HAP-1 (cell line): Measurements from ENCODE around the gene METTL16.
"Not testable (repeated sequence)": the region's sequence is repeated elsewhere in the genome, so short reads cannot be mapped to it uniquely, and the experiment has no call there.

Experiments used
- DNase-seq, 2 experiments: peaks; one replicate each; pipeline ENCODE4 v3.0.0-alpha.2; 2016 to 2020; ENCODE audit warnings: low spot score in 2 of 2
- H3K27me3 ChIP-seq: fragments of 250-450 bp; sonication (Bioruptor Pico); 2 replicates; pipeline ENCODE4 v1.5.1; 2020; ENCODE audit warnings: low read depth, mild to moderate bottlenecking, moderate library complexity
- H3K36me3 ChIP-seq: fragments of 250-450 bp; sonication (Bioruptor Pico); replicated peaks from 2 replicates; pipeline ENCODE4 v1.5.1; 2020; ENCODE audit warnings: mild to moderate bottlenecking
- H3K4me1 ChIP-seq: fragments of 250-450 bp; sonication (Bioruptor Pico); 2 replicates; pipeline ENCODE4 v1.5.1; 2020; ENCODE audit warnings: mild to moderate bottlenecking
- H3K4me3 ChIP-seq: fragments of 250-450 bp; sonication (Bioruptor Pico); 2 replicates; pipeline ENCODE4 v1.5.1; 2020; ENCODE audit warnings: mild to moderate bottlenecking, moderate library complexity
- H3K9me3 ChIP-seq: fragments of 250-450 bp; sonication (Bioruptor Pico); 2 replicates; pipeline ENCODE4 v1.5.1; 2020; ENCODE audit warnings: mild to moderate bottlenecking, moderate library complexity
- in situ Hi-C: fragments of 300-500 bp; cut with MboI; formaldehyde crosslinking; loops from 3 replicates; pipeline ENCODE4 v1.14.3; 2020; ENCODE audit warnings: low sequenced_read_pairs, inconsistent platforms, mixed read lengths

Gene METTL16, protein sequence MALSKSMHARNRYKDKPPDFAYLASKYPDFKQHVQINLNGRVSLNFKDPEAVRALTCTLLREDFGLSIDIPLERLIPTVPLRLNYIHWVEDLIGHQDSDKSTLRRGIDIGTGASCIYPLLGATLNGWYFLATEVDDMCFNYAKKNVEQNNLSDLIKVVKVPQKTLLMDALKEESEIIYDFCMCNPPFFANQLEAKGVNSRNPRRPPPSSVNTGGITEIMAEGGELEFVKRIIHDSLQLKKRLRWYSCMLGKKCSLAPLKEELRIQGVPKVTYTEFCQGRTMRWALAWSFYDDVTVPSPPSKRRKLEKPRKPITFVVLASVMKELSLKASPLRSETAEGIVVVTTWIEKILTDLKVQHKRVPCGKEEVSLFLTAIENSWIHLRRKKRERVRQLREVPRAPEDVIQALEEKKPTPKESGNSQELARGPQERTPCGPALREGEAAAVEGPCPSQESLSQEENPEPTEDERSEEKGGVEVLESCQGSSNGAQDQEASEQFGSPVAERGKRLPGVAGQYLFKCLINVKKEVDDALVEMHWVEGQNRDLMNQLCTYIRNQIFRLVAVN

DNA sequence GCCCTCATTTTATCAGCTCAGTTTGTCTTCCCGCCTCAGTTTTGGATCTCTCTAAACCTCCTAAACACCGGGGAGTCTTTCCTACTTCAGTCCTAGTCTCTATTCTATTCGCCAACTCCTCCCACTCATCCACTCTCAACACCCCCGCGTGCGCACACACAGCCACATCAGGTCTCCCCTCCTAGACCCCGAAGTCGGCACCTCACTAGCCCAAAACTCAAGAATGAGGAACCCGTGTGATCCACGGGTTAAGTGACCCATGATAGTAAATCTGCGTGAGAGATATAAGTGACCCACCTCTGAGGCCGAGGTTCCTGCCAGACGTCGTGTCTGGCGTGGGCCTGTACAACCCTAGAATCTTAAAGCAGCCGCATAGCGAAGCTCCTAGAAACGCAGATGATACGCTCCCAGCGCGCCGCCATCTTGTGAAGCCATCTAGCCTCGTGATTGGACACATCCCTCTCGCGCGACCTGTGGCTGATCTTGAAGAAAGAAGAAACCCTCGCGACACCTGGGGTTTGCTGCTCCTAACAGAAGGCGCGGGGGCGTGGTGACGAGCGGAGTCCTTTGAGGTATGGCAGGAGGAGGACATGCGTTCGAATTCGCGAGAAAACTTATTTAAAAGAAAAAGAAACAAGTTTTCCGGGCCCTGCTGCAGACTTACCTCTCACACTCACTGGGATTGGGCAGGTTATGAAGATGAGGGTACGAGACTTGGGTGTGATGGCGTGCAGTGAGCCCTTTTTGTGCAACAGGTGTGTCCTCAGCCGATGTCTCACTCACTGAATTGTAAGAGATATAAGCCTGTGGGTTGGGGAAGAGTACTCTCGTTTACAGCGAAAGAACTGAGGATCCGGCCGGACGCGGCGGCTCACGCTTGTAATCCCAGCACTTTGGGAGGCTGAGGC lies at the start of gene METTL16:
METTL16 (minus strand) TSS at position 427 of the 908 bp plus-strand sequence. CDS start 9,557 bp downstream, outside the sequence.
- H3K27me3 ChIP-seq = no peaks in the 10 kb centered on the region
- no peaks in the 10 kb centered on the region for H3K9me3 ChIP-seq
- in situ Hi-C loops = no loop called here
- peak; percentile 97 to 100 for DNase-seq
- peak within 1 kb of the TSS; percentile 53 for H3K4me3 ChIP-seq
- peaks cover 9% of the 10 kb centered on the region for H3K4me1 ChIP-seq
- no peaks in the 10 kb centered on the region for H3K36me3 ChIP-seq

DNA sequence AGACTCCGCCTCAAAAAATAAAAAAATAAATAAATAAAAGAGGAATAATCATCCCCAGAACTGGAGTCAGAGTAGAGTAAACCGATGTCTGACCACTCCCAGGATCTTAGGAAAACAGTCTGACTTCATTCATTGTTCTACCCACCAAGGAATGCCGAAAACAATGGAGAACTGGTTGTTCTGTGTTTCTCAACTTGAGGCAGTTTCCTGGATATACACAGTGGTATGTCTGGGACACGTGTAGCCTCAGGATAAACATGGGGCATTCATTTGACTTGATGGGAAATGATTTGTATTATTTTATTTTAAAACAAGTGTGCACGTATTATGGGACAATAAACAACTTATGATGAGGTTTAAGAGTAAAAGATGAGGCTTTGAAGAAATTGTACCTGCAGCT lies 49.0 kb upstream of the METTL16 start:
- in situ Hi-C loops = no loop called here
- DNase-seq = no peak
- Histone ChIP-seq H3K36me3 (no peaks in the 10 kb centered on the region), H3K27me3 (no peaks in the 10 kb centered on the region), H3K4me1 (peaks cover 4% of the 10 kb centered on the region; the same call in 1 of the 2 replicates), H3K4me3 (no peak overlapping the region), H3K9me3 (peaks cover 10% of the 10 kb centered on the region)

DNA sequence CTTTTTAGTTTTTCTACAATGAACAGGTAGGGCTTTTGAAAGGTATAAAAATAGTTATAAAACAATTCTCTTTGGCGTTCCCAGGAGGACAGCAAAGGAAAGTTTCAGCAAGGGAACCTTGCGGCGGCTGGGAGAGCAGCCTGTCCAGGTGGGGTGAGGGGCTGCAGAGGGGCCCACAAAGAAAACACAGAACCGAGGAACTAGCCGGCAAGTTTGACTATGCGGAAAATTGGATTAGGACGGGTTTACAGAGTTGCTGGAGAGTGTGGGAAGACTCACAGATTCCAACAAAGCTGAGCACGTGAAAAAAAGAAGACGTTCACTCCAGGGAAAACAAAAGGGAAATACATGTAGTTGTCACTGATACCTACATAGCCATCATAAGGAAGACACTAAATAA lies 40.2 kb upstream of the METTL16 start:
- in situ Hi-C loops = no loop called here
- no peaks in the 10 kb centered on the region for H3K27me3 ChIP-seq
- H3K4me1 ChIP-seq = no peaks in the 10 kb centered on the region
- DNase-seq = no peak
- H3K4me3 ChIP-seq = no peak overlapping the region
- no peaks in the 10 kb centered on the region; the same call in 1 of the 2 replicates for H3K9me3 ChIP-seq
- no peaks in the 10 kb centered on the region for H3K36me3 ChIP-seq

DNA sequence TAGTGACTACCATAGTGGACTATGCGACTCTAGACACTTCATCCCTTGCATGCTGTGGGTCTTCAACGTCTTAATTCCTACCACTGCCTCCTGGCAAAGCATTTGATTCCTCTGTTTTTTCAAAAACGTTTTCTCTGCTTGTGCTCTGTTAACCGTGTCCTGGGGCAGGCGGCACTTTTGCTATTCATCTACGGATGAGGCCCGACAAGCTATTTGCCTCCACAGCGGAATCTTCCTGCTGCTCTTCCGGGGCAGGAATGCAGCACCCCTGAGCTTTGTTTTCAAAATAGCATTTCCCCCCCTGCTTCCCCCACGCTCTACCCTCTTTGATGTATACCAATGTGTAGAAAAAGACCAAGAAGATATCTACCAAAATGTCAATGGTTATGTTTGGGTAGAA lies 39.8 kb upstream of the METTL16 start:
- Histone ChIP-seq H3K27me3 (no peaks in the 10 kb centered on the region), H3K36me3 (no peaks in the 10 kb centered on the region), H3K9me3 (no peaks in the 10 kb centered on the region; the same call in 1 of the 2 replicates), H3K4me3 (no peak overlapping the region), H3K4me1 (no peaks in the 10 kb centered on the region)
- in situ Hi-C loops = no loop called here
- no peak for DNase-seq

DNA sequence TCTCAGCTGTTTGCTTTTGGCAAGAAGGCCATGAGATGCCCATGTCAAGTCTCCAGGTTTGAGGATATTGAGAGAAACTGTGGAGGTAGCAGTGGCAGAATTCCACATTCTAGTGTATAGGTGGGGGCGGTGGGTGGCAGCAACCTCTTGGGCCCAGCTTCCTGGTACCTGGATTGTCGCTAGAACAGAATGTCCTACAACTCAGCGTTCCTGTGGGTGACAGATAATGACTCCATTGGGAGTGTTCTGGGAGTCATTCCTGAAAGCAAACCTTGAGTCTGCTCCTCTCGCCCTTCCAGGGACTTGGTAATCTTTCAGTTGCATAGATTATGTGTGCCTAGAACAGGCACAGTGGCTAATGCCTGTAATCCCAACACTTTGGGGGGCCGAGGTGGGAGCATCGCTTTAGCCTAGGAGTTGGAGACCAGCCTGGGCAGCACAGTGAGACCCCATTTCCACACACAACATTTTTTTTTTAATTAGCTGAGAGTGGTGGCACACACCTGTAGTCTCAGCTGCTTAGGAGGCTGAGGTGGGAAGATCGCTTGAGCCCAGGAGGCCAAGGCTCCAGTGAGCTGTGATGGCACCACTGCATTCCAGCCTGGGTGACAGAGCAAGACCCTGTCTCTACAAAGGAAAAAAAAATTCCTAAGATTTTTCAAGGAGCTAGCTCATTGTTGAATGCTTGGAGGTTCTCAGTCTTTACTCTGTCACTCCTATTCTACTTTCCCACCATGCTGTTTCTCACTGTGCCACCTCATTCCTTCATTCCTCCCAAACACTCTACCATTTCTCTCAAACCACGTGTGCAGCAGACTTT lies 37.9 kb upstream of the METTL16 start:
- Histone ChIP-seq H3K4me1 (no peaks in the 10 kb centered on the region), H3K36me3 (no peaks in the 10 kb centered on the region), H3K9me3 (no peaks in the 10 kb centered on the region), H3K4me3 (no peak overlapping the region), H3K27me3 (no peaks in the 10 kb centered on the region)
- no peak for DNase-seq
- in situ Hi-C loops = no loop called here

DNA sequence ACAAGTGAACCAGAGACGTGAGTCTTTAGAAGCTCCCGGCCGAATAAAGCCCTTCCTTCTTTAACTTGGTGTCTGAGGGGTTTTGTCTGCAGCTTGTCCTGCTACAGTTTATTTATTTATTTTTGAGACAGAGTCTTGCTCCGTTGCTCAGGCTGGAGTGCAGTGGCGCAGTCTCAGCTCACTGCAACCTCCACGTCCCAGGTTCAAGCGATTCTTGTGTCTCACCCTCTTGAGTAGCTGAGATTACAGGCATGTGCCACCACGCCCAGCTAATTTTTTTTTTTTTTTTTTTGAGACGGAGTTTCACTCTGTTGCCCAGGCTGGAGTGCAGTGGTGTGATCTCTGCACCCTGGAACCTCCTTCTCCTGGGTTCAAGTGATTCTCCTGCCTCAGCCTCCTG lies 36.3 kb upstream of the METTL16 start:
- H3K27me3 ChIP-seq, H3K4me3 ChIP-seq, in situ Hi-C loops, H3K4me1 ChIP-seq, DNase-seq, H3K36me3 ChIP-seq, H3K9me3 ChIP-seq: not testable (repeated sequence)

DNA sequence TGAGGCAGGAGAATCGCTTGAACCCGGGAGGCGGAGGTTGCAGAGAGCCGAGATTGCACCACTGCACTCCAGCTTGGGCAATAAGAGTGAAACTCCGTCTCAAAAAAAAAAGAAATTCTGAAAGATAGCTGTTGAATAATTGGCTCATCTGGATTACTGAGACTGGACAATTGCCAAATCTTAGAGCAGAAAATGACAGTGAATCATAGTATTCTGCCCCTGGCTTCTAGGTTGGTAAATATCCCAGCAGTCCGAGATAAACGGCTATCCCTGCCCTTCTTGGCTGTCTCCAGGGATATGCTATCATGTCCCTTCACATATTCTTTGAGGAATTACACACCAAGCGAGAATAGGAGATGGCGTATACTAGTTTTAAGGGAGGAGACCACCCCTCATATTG lies 35.5 kb upstream of the METTL16 start:
- no peak for DNase-seq
- H3K9me3 ChIP-seq = no peaks in the 10 kb centered on the region
- in situ Hi-C loops = no loop called here
- H3K4me3 ChIP-seq = no peak overlapping the region
- H3K4me1 ChIP-seq = no peaks in the 10 kb centered on the region
- no peaks in the 10 kb centered on the region for H3K27me3 ChIP-seq
- no peaks in the 10 kb centered on the region for H3K36me3 ChIP-seq

DNA sequence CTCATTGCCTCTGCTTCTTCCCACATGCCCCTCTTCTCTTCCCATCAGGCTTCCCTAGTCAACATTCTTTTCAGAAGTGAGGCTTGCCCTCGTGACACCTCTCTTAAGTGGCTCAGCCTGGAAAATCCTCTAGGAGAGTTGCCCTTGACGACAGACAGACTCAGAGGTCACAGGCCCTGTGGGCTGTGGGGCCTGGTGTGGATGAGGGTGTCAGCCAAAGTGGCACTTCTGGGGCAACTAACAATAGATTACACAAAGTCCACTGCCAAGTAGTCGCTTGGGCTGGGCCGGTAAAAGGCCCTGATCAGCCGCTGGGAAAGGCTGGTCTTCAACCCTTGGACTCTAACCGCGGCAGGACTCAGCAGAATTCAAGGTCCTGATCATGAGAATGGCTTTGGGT lies 33.7 kb upstream of the METTL16 start:
- no peaks in the 10 kb centered on the region for H3K9me3 ChIP-seq
- in situ Hi-C loops = no loop called here
- H3K36me3 ChIP-seq = no peaks in the 10 kb centered on the region

DNA sequence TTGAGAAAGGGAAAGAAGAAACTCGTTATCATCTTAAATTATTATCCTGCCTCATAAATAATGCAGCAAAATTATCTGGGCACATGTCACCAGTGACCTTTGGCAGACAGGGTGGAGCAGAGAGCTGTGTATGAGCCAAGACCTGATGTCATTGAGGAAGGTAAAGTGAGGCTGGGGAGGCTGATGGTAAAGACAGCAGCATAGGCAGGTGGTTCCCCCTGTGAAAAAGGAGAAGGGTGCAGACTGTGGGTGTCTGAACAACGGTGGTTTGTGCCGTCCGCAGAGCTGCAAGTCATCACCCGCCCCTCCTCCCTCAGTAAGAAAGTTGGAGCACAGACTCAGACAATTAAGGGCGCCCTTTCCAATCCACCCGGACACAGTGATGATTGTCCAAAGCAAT lies 30.8 kb upstream of the METTL16 start:
- in situ Hi-C loops = no loop called here
- Histone ChIP-seq H3K4me3 (no peak overlapping the region), H3K27me3 (no peaks in the 10 kb centered on the region), H3K36me3 (no peaks in the 10 kb centered on the region), H3K4me1 (no peaks in the 10 kb centered on the region), H3K9me3 (no peaks in the 10 kb centered on the region)
- DNase-seq = no peak

More for the DNA sequence above, 33.7 kb upstream of the METTL16 start:
- no peak for DNase-seq
- no peaks in the 10 kb centered on the region for H3K27me3 ChIP-seq
- no peak overlapping the region for H3K4me3 ChIP-seq
- H3K4me1 ChIP-seq = no peaks in the 10 kb centered on the region

DNA sequence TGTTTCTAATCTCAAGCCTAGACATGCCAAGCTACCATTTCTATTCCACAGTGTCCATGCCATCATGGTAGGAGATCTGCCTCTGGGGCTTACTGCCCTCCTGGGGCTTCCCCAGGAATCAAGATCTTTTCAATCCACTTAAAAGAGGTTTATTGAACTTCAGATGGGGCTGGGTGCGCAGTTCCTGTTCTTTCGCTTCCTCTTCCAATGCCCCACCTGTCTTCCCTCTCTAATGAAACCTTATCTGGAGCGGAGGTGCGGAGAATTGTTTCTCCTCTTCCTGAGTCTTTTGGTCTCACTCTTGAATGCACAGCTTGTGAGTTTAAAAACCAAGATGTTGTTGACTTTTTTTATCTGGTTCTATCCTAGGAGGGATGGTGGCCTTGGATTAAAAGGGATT lies 30.4 kb upstream of the METTL16 start:
- H3K9me3 ChIP-seq = no peaks in the 10 kb centered on the region
- H3K27me3 ChIP-seq = no peaks in the 10 kb centered on the region
- H3K4me1 ChIP-seq = no peaks in the 10 kb centered on the region
- in situ Hi-C loops = no loop called here
- no peak for DNase-seq
- no peaks in the 10 kb centered on the region for H3K36me3 ChIP-seq
- H3K4me3 ChIP-seq = no peak overlapping the region

DNA sequence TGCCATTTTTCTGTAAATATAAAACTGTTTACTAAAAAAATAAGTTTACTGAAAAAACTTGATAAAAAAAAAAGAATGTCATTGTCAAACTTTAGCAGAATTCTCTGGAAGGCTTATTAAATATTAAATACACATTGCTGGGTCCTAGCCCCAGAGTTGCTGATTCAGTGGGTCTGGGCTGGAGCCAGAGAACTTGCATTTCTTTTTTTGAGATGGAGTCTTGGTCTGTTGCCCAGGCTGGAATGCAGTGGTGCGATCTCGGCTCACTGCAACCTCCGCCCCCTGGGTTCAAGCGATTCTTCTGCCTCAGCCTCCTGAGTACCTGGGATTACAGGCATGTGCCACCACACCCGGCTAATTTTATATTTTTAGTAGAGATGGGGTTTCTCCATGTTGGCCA lies 25.9 kb upstream of the METTL16 start:
- H3K9me3 ChIP-seq, H3K36me3 ChIP-seq, H3K27me3 ChIP-seq, H3K4me1 ChIP-seq, DNase-seq, in situ Hi-C loops, H3K4me3 ChIP-seq: not testable (repeated sequence)

DNA sequence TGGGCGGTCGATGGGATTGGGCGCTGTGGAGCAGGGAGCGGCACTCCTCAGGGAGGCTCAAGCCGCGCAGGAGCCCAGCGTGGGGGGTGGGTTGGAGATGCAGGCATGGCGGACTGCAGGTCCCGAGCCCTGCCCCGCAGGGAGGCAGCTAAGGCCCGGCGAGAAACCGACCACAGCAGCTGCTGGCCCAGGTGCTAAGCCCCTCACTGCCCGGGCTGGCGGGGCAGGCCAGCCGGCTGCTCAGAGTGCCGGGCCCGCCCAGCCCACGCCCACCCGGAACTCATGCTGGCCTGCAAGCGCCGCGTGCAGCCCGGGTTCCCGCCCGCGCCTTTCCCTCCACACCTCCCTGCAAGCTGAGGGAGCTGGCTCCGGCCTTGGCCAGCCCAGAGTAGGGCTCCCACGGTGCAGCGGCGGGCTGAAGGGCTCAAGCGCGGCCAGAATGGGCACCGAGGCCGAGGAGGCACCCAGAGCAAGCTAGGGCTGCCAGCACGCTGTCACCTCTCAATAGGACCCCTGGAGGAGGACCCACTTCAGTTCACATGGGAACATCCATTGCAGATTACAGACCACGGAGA lies 20.5 kb upstream of the METTL16 start:
- in situ Hi-C loops = no loop called here
- no peaks in the 10 kb centered on the region for H3K9me3 ChIP-seq

More for the DNA sequence above, 20.5 kb upstream of the METTL16 start:
- no peak for DNase-seq
- Histone ChIP-seq H3K4me1 (no peaks in the 10 kb centered on the region), H3K36me3 (no peaks in the 10 kb centered on the region), H3K4me3 (no peak overlapping the region), H3K27me3 (no peaks in the 10 kb centered on the region)
